AG04449 (cell line): ENCODE data around the gene MAPK8.

Experiments
- CTCF ChIA-PET: fragments of 350-600 bp; formaldehyde crosslinking; extraction: SDS; loops from one replicate; lab custom pipeline; 2021; ENCODE audit warnings: antibody characterized with exemption; lab: Yijun Ruan, JAX
- POLR2A ChIA-PET: fragments of 400-600, 350-600 bp; formaldehyde crosslinking; extraction: SDS; loops from one replicate; lab custom pipeline; 2020; ENCODE audit warnings: antibody characterized with exemption, inconsistent platforms; lab: Yijun Ruan, JAX
- DNase-seq: peaks from one replicate; pipeline ENCODE4 v3.0.0-alpha.2; 2010; ENCODE audit warnings: low read depth, low spot score
- H3K4me3 ChIP-seq: 2 replicates; pipeline ENCODE4 v1.5.1; 2011; ENCODE audit warnings: low read depth, mild to moderate bottlenecking, control low read depth, low read length
- TF ChIP-seq, protein P1 (sequence below): IDR thresholded peaks from one replicate; pipeline ENCODE4 v1.5.1; 2011; ENCODE audit warnings: mild to moderate bottlenecking, moderate library complexity, low read length, control low read depth, inconsistent platforms; ENCODE audit not compliant: insufficient read depth; ENCODE audit errors: missing control alignments

Gene MAPK8

DNA sequence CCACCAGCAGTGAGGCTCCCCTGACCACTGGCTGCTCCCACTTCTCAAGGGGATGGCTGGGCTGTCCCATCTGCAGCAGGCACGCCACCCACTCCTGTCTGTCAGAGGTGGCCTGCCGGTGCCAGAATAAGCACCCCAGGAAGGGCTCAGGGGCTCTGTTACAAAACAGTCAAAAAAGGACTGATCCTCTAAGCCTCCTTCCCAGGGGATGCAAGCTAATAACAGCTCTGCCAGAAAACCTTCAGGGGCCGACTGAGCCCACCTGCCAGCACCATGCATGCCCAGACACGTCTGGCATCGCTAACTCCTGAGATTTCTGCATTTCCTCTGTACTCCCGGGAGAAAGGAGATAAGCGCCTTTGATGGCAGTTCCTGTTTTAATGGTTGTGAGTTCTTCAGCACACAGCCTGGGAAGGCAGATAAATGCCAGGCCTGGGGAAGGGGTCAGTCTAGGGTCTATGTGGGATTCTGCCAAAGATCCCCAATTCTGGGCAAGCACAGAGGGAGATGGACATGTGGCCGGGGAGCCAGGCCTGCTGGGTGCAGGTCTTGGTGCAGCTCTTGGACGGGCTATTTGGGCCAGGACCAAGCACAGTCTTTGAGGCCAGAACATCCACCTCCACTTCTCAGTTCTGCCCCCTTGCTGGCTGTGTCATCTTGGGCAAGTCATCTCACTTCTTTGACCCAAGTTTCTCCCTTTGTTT lies 170.0 kb downstream of the MAPK8 start:
- ChIA-PET CTCF (interaction anchor here (1.8 kb wide), 1 partner anchor 180 kb away, joined by 4 read pairs; no protein-coding TSS in a partner anchor), POLR2A (no interaction called here)
- no peak overlapping the region for H3K4me3 ChIP-seq
- no peak for DNase-seq
- TF ChIP-seq, protein P1, sequence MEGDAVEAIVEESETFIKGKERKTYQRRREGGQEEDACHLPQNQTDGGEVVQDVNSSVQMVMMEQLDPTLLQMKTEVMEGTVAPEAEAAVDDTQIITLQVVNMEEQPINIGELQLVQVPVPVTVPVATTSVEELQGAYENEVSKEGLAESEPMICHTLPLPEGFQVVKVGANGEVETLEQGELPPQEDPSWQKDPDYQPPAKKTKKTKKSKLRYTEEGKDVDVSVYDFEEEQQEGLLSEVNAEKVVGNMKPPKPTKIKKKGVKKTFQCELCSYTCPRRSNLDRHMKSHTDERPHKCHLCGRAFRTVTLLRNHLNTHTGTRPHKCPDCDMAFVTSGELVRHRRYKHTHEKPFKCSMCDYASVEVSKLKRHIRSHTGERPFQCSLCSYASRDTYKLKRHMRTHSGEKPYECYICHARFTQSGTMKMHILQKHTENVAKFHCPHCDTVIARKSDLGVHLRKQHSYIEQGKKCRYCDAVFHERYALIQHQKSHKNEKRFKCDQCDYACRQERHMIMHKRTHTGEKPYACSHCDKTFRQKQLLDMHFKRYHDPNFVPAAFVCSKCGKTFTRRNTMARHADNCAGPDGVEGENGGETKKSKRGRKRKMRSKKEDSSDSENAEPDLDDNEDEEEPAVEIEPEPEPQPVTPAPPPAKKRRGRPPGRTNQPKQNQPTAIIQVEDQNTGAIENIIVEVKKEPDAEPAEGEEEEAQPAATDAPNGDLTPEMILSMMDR: no peak

DNA sequence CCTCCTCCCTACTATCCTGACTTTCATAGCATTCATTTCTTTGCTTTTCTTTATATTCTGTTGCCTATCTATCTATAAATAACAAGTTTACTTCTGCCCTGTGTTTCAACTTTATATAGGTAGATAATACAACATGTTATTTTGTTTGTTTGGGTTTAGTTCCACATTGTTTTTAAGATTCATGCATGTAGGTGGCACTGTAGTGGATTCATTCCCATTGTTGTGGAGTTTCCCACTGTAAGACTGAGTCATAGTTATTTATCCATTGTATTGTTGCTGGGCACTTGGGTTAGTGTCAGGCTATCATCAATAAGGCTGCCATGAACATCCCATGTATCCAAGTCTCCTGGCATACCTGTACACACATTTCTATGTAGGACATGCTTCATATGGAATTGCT lies 170.7 kb downstream of the MAPK8 start:
- no peak for DNase-seq
- ChIA-PET CTCF (interaction anchor here (1.3 to 1.8 kb wide), 2 partner anchors 8 to 179 kb away, joined by 3 to 4 read pairs; no protein-coding TSS in a partner anchor), POLR2A (no interaction called here)
- TF ChIP-seq, protein P1: no peak
- no peak overlapping the region for H3K4me3 ChIP-seq

DNA sequence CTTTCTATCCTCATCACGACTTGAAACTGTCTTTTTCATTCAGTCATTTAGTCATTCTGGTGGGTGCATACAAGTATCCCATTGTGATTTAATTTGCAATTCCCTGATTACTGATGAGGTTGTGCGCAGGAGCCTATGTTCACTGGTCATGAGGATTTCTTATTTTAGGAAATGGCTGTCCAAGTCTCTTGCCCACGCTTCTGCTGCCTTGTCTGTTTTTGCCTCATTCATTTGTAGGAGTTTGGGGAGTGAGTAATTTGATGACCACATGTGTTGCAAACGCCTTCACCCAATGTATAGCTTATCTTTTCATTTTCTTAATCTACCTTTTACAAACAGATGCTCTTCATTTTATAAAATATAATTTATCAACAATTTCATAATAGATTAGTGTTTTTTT lies 171.1 kb downstream of the MAPK8 start:
- no peak for DNase-seq
- H3K4me3 ChIP-seq: no peak overlapping the region
- TF ChIP-seq, protein P1: no peak
- POLR2A ChIA-PET: no interaction called here
- CTCF ChIA-PET: interaction anchor here (1.3 to 1.8 kb wide), 2 partner anchors 8 to 179 kb away, joined by 3 to 4 read pairs; no protein-coding TSS in a partner anchor

DNA sequence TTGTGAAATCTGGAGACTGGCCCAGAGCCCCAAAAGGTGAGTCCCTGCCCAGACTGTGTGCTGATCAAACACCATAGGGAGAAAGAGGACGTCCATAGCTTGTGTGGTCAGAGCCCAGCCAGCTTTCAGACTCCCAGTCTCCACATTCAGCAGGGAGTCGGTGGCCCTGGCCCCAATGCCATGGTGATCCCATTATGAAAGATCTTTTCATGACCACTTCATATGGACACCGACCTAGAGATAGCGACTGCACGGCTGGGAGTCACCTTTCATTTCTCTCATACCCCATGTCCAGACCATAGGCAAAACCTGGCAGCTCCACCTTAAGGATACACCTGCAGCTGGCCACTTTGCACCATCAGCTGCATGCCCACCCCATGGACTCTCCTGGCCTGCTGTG lies 172.0 kb downstream of the MAPK8 start:
- CTCF ChIA-PET: interaction anchor here (1.2 to 1.3 kb wide), 2 partner anchors 9 to 34 kb away, joined by 3 read pairs; no protein-coding TSS in a partner anchor
- no peak for DNase-seq
- TF ChIP-seq, protein P1: no peak
- H3K4me3 ChIP-seq: no peak overlapping the region
- POLR2A ChIA-PET: no interaction called here

DNA sequence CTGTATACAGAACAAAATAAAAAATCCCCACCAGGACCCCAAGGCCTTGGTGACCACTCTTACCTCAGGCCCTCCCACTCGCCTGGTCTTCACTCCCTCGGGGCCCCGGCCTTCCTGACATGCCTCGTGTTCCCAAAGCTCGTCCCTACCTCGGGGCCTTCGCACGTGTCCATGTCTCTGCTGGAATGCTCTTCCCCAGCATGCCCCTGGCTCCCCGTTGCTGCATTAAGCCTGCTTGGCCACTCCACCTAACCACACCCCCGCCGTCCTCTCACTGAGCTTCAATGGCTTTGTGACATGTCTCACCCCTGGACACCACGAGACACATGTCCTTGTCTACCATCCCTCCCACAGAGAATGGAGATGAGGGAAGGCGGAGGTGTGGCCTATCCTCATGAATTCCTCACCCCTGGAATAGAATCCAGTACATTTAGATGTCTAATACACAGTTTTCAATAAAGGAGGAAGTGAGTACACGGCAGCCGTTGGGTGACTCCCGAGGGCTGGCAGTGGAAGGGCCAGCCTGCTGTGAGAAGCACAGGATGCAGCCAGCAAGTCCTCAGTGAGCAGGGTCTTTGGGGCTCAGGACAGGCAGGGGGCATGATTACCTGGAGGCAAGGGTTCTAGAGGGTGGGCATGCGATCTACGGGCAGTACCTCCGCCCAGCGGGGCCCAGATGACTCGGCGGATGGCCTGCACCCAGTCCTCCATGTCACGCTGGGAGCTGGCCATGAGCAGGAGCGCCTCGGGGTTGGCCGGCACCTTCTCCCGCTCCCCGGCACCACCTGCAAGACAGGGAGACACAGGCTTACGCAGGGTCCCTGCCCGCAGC lies 172.7 kb downstream of the MAPK8 start:
- ChIA-PET CTCF (interaction anchor here (1.2 kb wide), 1 partner anchor 35 kb away, joined by 3 read pairs; no protein-coding TSS in a partner anchor), POLR2A (no interaction called here)
- H3K4me3 ChIP-seq: no peak overlapping the region
- no peak for DNase-seq
- TF ChIP-seq, protein P1: no peak
